Activated naive CD4-positive, alpha-beta T cell treated with anti-CD3 and anti-CD28 coated beads, Interleukin-2, amount 50 U/mL, for 72 hours (primary cell): ENCODE results near the gene ARID4B. TPM values are rescaled to one million over a fixed set of nuclear protein-coding genes. Genes with fewer than 3 reads are reported as not detected.
"Not testable (repeated sequence)": the region's sequence is repeated elsewhere in the genome, so short reads cannot be mapped to it uniquely, and the experiment has no call there.

Experiments
- ATAC-seq, 2 donors: fragments of 150-1000 bp; cut with Tn5 transposase; 2 replicates each; pipeline ENCODE4 v1.10.0; 2021; ENCODE audit warnings: mild to moderate bottlenecking in 2 of 2, moderate library complexity in 2 of 2
- DNase-seq, 2 donors: peaks; one replicate each; pipeline ENCODE4 v3.0.0; 2021 to 2022; ENCODE audit warnings: low spot score in 2 of 2
- H3K27ac Mint-ChIP-seq, 2 donors: one replicate each; pipeline ENCODE4 v1.8.0; 2022; ENCODE audit warnings: mild to moderate bottlenecking in 2 of 2, mixed read lengths in 2 of 2
- H3K36me3 Mint-ChIP-seq, 2 donors: one replicate each; pipeline ENCODE4 v1.8.0; 2022; ENCODE audit warnings: mixed read lengths in 2 of 2
- H3K9me3 Mint-ChIP-seq, 2 donors: one replicate each; pipeline ENCODE4 v1.8.0; 2022; ENCODE audit warnings: mixed read lengths in 2 of 2
- total RNA-seq, 2 donors: library from RNA; stranded (reverse); gene quantifications; one replicate each; pipeline ENCODE4 v1.2.3, GENCODE V29; 2022

The ARID4B gene
- total RNA-seq, 2 donors from 2014 or later = 58.4 to 65.7 TPM

- Mint-ChIP-seq H3K9me3 (no peaks in the 10 kb centered on the region), H3K36me3 (peaks cover 0 to under 1% of the 10 kb centered on the region in 2 donors), H3K27ac (peak overlapping the region; percentile 22 to 70)
- peak; percentile 24 to 52 for ATAC-seq
- no peak for DNase-seq
Observed at GRCh38 chr1:235313262-235313661, 14.7 kb downstream of the ARID4B start.

- H3K36me3 Mint-ChIP-seq, DNase-seq, H3K27ac Mint-ChIP-seq, ATAC-seq, H3K9me3 Mint-ChIP-seq: not testable (repeated sequence)
Observed at GRCh38 chr1:235309206-235309605, 18.8 kb downstream of the ARID4B start.

- peak overlapping the region in 1 of 2 donors; percentile 83 for H3K27ac Mint-ChIP-seq
- no peaks in the 10 kb centered on the region for H3K9me3 Mint-ChIP-seq
- H3K36me3 Mint-ChIP-seq = no peaks in the 10 kb centered on the region
- ATAC-seq (no peak), DNase-seq (no peak)
Observed at GRCh38 chr1:235307158-235308124, 20.5 kb downstream of the ARID4B start.

- ATAC-seq (peak; percentile 48 to 62), DNase-seq (no peak)
- no peaks in the 10 kb centered on the region for H3K36me3 Mint-ChIP-seq
- H3K27ac Mint-ChIP-seq = peak overlapping the region; percentile 74 to 75
- H3K9me3 Mint-ChIP-seq = no peaks in the 10 kb centered on the region
Observed at GRCh38 chr1:235304549-235305451, 23.2 kb downstream of the ARID4B start.

- no peak for ATAC-seq
- Mint-ChIP-seq H3K27ac (peak overlapping the region in 1 of 2 donors; percentile 72), H3K9me3 (no peaks in the 10 kb centered on the region), H3K36me3 (no peaks in the 10 kb centered on the region)
- DNase-seq = no peak
Observed at GRCh38 chr1:235302143-235302542, 25.8 kb downstream of the ARID4B start.

GRCh38 chr1:235299169-235299858, 28.7 kb downstream of the ARID4B start:
- H3K9me3 Mint-ChIP-seq = no peaks in the 10 kb centered on the region
- ATAC-seq = no peak
- no peak for DNase-seq
- H3K36me3 Mint-ChIP-seq = no peaks in the 10 kb centered on the region
- H3K27ac Mint-ChIP-seq = peak overlapping the region in 1 of 2 donors; percentile 39

- no peaks in the 10 kb centered on the region for H3K9me3 Mint-ChIP-seq
- H3K27ac Mint-ChIP-seq = peak overlapping the region; percentile 34 to 57
- DNase-seq = no peak
- peak; percentile 25 to 39 for ATAC-seq
- no peaks in the 10 kb centered on the region for H3K36me3 Mint-ChIP-seq
Observed at GRCh38 chr1:235298758-235299157, 29.2 kb downstream of the ARID4B start.

- no peak for DNase-seq
- H3K36me3 Mint-ChIP-seq = no peaks in the 10 kb centered on the region
- H3K27ac Mint-ChIP-seq = peak overlapping the region; percentile 16 to 83
- H3K9me3 Mint-ChIP-seq = no peaks in the 10 kb centered on the region
- ATAC-seq = peak; percentile 74 to 79
Observed at GRCh38 chr1:235297579-235297978, 30.4 kb downstream of the ARID4B start.

GRCh38 chr1:235296729-235297128, 31.2 kb downstream of the ARID4B start:
- ATAC-seq (no peak), DNase-seq (no peak)
- no peaks in the 10 kb centered on the region for H3K9me3 Mint-ChIP-seq
- peak overlapping the region; percentile 16 to 55 for H3K27ac Mint-ChIP-seq
- no peaks in the 10 kb centered on the region for H3K36me3 Mint-ChIP-seq

- ATAC-seq = no peak
- Mint-ChIP-seq H3K36me3 (no peaks in the 10 kb centered on the region), H3K27ac (peak overlapping the region; percentile 16 to 57)
Observed at GRCh38 chr1:235295902-235296350, 32.1 kb downstream of the ARID4B start.

GRCh38 chr1:235293322-235293942, 34.5 kb downstream of the ARID4B start:
- ATAC-seq (no peak), DNase-seq (no peak)
- H3K36me3 Mint-ChIP-seq = no peaks in the 10 kb centered on the region
- no peak overlapping the region for H3K27ac Mint-ChIP-seq
- H3K9me3 Mint-ChIP-seq = no peaks in the 10 kb centered on the region

More at GRCh38 chr1:235295902-235296350, 32.1 kb downstream of the ARID4B start:
- H3K9me3 Mint-ChIP-seq = no peaks in the 10 kb centered on the region
- no peak for DNase-seq

- ATAC-seq (no peak), DNase-seq (no peak)
- H3K9me3 Mint-ChIP-seq = no peaks in the 10 kb centered on the region
- H3K27ac Mint-ChIP-seq = no peak overlapping the region
- no peaks in the 10 kb centered on the region for H3K36me3 Mint-ChIP-seq
Observed at GRCh38 chr1:235292790-235293189, 35.2 kb downstream of the ARID4B start.

GRCh38 chr1:235291599-235292091, 36.3 kb downstream of the ARID4B start:
- ATAC-seq = no peak
- no peaks in the 10 kb centered on the region for H3K9me3 Mint-ChIP-seq
- no peak overlapping the region for H3K27ac Mint-ChIP-seq
- no peak for DNase-seq
- no peaks in the 10 kb centered on the region for H3K36me3 Mint-ChIP-seq

- ATAC-seq = no peak
- Mint-ChIP-seq H3K36me3 (no peaks in the 10 kb centered on the region), H3K27ac (no peak overlapping the region), H3K9me3 (no peaks in the 10 kb centered on the region)
- no peak for DNase-seq
Observed at GRCh38 chr1:235290740-235291502, 37.1 kb downstream of the ARID4B start.
